ENCODE results near the gene RELN.

RELN gene

DNA sequence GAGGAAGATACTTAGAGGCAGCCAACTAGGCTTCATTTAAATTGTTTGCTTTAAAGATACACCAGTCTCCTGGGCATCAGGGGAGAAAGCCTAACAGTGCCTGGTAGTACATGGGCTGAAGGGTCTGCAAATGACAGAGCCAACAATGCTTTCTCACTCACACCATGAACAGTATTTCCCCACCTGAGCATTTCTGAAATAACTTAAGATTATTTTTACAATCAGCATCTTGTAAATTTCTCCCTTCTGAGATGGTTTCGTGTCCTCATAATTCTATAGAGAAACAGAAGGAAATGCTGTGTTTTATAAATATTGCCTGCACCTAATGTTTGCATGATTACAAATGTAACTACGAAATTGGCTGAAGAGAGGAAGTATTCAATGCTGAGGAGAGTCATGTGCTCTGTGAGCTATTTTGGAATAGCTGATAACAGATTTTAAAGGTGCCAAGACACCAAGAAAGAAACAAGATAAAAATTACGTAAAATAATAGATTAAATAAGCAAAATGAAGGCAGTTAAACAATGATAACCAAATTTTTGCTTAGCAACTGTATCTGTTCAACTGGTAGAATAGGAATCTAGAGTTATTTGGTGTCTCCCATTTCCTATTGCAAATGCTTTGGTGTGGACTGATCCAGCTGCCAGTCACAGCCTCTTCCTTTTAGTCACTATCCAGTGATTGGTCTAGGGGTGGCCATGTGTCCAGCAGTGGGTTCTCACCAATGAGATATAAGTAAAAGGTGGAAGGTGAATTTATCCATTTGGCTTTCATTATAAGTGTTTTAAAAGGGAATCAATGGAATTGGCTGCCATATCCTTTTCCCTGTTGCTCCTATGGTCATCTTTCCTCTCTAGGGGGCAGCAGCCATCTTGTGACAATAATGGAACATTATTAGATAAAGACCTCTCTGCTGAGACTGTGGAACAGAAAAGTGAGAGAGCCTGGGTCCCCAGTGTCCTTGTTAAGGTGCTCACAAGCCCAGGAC, 375.5 kb downstream of the RELN start:
- DNase-seq: no peak

DNA sequence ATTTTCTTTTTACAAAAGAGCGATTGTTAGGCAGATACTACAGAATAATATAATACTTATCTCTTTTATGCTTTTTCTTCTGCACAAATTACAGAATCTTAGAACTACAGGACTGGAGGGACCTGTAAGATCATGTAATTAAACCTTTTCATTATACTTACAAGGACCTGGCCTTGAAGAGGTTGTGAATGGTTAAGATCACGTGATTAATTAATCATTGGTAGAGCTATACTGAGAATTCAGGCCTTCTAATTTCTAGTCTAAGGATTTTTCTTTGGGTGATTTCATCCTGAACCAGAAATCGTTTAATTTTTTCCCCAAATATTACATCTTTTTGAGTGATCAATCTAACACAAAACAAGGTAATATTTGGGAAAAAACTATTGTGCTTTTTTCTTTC, 379.7 kb downstream of the RELN start:
- DNase-seq: no peak

DNA sequence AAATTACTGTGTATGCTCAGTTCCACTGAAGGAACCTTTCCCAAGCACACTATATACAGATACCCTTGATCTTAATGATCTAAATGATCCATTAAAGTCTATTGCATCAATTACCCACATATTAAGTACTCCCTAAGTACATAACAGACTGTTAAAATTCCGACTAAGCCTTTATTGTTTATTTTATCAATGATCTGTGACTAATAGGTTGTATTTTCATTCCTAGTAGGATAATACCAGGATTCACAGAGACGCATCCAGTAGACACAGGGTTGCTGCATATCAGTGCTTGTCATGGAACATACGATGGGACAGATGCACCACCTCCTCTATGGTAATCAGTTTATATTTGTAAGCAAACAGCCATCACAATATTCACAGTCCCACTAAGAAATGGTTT, 383.8 kb downstream of the RELN start:
- no peak for DNase-seq

DNA sequence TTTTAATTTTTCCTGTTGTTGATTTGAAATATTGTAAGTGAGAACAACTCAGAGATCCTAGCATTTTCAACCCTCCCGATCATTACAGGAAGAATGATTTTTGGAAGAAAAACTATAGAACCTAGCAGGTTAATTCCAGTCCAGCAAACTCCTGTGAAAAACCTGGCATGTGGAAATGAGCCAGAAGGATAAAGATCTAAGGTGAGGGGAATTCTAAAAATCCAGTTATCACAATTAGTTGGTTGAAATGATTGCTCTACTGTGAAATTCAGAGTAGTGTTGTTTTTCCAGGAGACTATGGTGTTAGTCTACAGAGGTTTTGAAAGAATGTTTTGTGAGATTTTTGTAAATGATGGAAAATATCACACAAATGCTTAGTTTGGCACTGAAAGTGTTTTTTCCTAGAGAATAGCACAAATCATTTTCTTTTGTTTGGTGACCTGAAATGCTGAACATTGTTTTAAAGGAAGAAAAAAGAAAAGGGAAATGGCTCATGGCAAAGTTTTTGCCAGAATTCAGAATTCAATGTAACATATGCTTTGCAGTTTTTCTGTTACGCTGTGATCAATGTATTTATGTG, 391.0 kb downstream of the RELN start:
- DNase-seq: no peak

DNA sequence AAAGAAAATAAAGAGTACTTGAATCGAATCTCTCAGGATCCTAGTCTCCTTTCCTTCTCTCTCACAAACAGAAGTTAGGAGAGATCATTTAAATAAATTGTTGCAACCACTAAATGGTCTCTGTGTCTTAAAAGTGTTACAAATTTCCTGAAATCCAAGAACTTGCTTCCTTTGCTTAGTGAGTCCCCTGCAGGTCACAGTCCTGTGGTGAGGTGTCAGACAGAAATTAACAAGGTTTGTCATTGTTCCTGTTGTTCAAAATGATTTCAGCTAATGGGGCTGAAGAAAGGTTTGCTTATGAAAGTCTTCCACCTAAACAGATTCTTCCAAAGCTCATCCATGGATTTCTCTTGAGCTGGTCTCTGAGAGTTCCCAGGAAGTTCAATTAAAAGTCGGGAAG, 391.9 kb downstream of the RELN start:
- no peak for DNase-seq

DNA sequence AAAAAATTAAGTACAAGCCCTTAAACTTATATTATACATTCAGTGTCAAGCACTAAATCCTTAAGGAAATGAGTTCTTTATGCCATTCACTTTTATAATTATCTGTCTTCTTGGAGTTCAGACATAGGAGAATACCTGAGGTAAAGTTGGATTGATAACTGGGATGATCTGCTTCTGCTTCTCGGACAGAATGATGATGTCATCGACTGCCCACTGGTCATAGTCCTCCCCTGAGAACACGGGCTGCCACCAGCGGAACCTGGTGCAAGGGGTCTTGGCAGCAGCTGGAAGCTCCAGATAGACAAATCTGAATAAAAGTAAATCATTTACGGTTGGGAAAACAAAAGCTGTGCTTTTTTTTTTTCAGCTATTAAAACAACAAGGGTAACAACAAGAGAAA, 395.3 kb downstream of the RELN start:
- DNase-seq: no peak

DNA sequence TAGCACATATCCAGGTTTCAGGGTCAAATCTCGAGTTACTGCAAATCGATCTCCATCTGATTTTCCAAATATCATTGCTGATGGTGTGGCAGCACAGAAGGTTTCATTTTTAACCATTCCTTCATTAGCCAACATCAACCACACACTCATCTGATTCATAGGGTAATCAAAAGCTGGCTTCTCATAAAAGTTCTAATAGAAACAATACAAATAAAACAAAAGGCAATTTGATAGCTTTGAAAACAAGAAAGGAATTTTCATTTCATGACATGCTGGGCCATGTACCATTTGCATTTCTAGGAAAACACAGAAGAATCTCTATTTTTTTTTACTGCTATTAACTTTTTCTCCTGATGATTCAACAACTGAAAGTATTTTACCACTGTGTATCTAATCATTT, 395.8 kb downstream of the RELN start:
- DNase-seq: no peak

DNA sequence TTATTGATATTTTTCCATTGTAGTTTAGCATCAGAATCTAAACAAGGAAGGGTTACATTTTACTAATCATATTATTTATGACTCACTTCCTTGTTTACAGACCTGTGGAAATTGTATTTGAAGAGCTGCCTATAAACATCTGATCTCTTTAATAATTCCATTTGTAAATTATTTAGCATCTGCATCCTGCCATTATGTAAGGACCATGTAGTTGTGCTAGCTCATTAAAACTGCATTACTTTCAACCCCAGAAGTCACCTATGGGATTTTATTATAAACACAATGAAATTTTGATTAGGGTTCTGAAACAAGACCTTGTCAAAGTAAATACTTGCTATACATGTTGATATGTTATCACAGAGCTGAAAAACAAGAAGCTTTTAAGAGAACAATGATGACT, 396.6 kb downstream of the RELN start:
- no peak for DNase-seq

DNA sequence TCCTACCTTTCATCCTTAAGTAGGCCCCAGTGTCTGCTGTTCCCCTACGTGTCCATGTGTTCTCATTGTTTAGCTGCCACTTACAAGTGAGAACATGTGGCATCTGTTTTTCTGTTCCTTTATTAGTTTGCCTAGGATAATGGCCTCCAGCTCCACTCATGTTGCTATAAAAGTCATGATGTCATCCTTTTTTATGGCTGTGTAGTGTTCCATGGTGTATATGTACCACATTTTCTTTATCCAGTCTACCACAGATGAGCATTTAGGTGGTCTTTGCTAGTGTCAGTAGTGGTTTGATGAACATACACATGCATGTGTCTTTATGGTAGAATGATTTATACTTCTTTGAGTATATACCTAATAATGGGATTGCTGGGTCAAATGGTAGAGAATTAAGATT, 397.3 kb downstream of the RELN start:
- no peak for DNase-seq

DNA sequence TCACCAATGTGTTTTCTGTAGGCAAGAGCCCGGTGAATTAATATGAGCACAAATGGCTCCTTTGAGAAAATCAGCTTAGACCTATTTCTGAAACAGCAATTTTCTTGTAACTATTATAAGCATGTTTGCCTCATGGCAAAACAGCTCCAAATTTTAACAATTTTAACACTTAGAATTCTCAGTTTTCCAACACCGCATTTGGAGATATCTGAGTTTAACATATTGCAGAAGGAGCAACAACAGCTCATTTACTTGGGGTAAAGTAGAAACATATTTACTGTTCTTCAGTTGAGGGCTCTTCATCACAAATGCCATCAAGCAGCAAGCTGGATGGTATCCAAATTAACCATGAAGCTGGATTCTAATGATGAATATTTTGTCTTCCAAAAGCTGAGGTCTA, 409.4 kb downstream of the RELN start:
- DNase-seq: no peak

DNA sequence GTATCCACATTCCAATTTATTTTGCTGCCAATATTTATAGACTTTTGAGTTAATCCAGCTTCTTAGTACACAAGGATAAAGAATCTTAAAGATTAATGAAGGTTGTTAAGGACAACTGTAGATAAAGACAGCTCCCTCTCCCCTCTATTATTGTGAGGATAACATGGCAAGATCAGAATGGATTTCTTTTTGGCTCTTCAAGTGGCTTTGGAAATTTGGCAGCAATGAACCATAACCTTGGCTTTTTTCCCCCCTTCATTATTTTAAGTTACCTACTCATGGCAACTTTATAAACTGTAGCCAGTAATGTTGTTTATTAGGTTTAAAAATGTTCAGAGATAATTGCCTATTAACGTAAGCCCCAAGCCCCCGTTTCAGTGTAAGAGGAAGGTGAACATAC, 412.4 kb downstream of the RELN start:
- DNase-seq: no peak

DNA sequence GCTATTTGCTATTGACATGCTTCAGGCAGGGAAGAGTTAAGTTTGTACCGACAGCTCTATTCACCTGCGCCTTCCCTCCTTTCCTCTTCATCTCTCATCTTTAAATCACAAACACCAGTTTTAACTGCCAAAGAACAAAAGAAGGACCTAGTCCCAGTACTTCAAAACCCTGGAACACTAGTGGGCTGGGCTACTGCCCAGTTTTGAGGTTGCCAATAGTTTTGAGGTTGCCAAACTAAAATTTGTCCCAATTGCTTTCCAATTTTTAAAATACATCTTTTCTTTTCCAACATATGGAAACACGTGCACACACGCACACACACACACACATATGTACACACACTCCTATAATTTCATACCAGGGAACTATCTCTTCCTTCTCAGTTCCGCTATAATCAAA, 412.8 kb downstream of the RELN start:
- DNase-seq: no peak

DNA sequence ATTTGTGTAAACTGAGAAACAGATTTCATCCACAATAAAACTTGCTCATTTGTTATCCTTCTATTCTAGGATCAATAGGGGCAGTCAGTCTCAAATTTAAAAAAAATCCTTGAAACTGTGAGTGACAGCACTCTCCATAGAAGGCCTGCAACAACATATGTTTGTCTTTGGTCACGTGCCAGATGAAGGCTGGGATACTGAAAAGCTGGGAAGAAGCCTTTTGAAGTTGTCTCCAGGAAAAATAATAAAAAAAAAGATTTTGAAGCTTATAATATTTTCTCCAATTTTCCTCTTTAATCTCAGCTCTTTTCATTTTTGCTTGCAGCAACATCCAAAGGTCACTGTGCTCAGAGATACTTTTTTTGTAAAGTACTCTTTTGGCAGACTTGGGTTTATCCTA, 414.9 kb downstream of the RELN start:
- no peak for DNase-seq

DNA sequence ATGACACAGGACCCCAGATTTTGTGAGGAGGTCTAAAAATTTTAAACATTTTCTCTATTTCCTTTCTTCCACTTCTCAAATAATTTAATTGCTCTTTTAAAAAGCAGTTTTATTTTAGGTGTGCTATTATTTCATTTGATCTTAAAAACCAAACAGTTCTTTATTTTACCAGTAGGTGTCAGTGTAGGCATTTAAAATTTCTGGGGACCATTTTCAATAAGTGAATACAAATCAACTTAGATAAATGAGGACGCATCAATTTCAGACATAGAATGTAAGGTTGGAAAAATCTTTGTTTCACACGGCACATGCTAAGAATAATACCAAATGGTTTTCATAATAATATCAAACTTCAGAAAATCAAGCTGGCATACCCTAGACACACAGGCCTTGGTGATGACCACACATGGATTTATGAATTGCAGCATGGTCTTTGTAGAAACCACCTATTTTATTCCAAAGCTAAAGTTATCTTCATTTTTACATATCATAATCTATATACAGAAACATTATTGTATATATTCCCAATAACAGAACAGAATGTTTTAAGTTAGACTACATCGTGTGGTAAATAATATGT, 415.9 kb downstream of the RELN start:
- DNase-seq: peak; percentile 2

DNA sequence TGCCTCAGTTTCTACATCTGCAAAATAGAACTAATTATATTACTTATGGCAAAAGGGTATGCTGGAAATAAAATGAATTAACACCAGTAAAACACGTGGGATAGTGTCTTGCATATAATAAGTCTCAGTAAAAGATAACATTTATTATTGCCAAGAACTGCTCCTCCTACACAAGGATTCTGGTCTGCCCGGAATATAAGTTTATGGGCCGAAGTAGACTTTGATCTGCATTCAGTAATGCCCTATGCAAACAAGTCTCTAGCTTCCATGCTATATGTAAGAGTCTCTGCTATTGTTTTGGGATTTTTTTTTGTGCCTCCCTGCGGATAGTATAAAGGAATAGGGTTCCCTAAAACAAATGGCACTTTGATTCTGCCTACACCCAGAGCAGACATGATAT, 417.9 kb downstream of the RELN start:
- DNase-seq: no peak

DNA sequence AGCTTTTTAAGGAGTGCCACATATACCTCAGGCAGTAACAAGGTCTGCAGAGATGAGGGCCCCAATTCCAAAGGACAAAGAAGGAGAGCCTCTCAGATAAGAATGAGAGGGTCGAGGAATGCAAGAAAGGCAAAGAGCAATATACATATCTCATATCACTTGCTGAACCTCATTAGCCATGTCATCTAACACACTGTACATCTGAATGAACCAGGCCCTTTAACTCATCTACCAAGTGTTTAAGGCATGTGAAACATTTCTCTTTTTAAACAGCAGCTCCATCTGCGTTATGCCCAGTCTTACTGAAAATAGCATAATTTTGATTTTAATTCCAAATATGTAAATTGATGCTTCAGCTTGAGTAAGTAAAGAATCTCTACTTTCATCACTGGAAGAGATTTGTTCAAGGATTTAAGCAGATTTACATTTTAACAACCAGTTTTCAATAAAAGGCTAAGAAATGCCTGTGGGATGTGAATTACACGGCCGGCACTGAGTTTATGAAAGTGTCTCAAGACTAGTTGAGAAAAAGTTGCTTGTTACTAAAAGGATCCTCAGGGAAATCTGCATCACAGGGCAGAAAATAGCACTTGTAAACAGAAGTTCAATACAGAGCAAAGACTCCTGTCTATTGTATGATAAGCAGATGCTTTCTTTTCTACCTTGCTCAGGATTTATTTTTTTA, 419.7 kb downstream of the RELN start:
- no peak for DNase-seq

DNA sequence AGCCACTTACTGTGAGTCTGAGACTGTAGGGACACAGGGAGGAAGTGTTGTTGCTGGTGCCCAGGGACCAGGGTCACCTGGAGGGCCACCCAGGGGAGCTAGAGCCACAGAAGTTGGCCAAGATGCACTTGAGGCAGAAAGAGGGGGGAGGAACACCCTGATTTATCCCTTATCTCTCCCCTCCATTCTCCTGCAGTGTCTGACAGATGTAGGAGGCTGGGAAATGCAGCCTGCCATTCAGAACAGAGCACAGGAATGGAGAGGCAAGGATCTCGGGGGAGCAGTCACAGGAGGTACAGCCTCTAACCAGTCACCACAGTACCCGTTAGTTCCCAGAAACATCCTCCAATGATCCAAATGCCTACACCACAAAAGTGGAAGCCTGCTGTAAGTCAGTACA, 425.0 kb downstream of the RELN start:
- no peak for DNase-seq

DNA sequence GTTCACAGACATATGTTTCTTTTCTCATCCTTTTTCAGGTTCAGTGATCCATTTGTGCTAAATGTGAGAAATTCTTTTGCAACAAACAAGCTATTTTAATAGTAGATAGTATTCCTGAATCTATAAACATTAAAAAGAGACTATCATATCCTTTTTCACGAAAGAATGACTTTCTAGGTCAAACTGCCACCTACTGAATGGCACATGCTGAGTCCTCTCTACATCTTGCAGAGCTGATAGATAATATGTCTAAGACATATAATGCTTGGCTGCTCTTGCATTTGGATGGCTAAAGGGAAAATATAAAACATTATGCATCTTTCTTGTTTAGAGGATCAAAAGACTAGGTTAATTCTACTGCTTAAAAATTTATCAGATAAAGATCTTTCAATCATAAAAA, 429.3 kb downstream of the RELN start:
- no peak for DNase-seq

DNA sequence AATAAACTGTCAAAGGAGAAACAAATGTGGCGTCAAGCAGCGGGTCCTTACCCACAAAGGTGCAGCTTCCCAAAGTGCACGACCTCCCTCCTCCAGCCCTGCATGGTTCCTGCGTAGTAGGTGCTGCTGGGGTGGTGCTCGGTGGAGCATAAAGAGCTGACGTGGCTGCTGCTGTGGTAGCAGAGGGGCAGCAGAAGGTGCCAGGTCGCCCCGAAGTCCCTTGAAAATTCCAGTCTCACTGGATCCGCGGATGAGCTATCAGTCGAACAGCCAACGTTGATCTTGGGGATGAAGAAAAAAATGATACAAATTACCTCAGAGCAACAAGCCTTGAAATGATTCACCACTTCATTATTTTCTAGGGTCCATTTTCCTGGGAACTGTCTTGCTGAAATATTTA, 438.4 kb downstream of the RELN start:
- no peak for DNase-seq

DNA sequence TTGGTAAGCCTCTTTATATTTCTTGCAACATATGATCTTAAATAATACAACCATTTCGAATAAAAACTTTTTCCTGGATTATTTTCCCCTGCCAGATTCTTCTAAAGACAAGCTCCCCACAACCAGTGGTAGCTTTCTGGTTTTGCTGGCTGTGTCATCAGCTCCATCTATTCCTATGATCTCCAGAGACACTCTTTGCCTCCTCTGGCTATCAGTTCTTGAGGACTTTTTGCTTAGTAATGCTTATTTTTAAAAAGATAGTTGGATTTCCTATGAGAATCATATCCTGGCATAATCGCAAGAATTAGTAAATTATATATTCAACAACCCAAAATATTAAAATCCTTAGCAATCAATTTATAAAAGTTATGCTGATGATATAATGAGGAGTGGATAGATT, 439.7 kb downstream of the RELN start:
- no peak for DNase-seq

DNA sequence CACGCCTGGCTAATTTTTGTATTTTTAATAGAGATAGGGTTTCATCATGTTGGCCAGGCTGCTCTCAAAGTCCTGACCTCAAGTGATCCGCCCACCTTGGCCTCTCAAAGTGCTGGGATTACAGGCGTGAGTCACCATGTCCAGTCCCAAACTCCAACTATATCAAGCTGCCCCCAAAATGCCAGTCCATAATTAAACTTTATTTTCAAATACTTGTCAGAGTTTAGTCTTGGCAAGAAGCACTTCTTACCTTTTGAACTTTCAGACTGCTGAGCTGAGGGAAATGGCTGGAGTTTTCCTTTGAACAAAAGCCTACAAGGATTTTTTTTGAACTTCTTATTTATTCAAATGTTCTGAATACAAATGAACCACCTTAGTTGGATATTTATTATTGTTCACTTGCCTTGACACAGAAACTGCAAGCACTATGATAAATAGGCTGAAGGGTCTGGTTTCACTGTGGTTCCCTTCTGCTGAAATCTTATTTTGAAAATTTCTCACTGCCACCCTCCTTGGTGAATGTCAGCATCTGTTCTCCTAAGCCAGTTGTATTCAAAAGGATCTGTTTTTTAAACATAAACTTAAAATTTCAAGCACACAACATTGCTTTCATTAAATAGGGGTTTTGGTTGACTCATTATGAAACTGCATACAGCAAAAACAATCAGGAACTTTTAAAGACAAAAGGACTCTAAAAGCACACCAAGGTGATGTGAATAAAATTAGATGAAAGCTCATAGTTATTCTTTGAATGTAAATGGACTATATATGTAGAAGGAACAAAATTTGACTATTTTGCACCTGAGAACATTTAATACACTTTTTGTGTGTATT, 441.8 kb downstream of the RELN start:
- no peak for DNase-seq

DNA sequence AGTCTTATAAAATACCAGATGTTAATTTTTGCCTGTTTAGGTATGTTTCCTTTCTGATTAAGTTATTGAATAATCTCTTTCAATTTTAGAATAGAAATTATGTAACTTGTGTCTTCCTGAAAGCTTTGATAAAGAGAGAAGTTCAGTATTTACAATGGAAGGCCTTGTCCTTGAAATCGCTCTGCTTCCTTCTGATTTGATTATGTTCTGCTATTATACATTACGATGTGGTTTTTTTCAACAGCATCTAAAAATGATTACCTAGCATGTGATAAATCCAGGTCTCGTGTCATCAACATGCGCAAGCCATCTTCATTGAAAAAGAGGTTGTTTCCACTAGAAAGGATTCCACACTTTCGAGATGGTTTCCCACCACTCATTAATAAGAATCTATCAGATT, 447.0 kb downstream of the RELN start:
- DNase-seq: no peak

DNA sequence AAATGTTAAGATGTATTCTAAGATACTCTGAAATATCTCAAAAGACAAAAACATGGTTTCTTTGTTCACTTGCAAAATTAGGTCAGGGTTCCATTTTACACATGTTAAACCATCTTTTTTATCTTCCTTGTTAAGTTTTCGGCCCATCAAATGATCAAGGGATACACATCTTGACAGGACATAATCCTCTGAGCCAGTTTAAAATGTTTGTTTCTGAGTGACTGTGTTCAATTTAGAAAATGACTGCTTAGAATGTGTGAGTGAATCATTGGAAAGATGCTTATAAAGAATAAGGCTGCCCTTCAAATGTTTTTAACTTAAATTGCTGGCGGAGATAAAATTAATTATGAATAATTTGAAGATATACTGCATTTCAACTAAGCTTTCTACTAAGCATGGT, 447.5 kb downstream of the RELN start:
- DNase-seq: no peak

All from NCI-H1436 (cell line).